Osteocyte (in vitro differentiated cells): Measurements from ENCODE around the gene DAPK1. TPM values are rescaled to one million over a fixed set of nuclear protein-coding genes. Genes with fewer than 3 reads are reported as not detected.

Experiments
- DNase-seq: peaks from one replicate; pipeline ENCODE4 v3.0.0; 2021; ENCODE audit warnings: mixed read lengths; ENCODE audit not compliant: unreplicated experiment; ENCODE audit errors: extremely low spot score
- H3K27ac Mint-ChIP-seq: one replicate; pipeline ENCODE4 v1.8.0; 2021; ENCODE audit warnings: mild to moderate bottlenecking, mixed read lengths; ENCODE audit not compliant: unreplicated experiment
- H3K27me3 Mint-ChIP-seq: one replicate; pipeline ENCODE4 v1.8.0; 2021; ENCODE audit warnings: mixed read lengths; ENCODE audit not compliant: unreplicated experiment
- H3K36me3 Mint-ChIP-seq: one replicate; pipeline ENCODE4 v1.8.0; 2021; ENCODE audit warnings: mixed read lengths; ENCODE audit not compliant: unreplicated experiment
- H3K4me1 Mint-ChIP-seq: one replicate; pipeline ENCODE4 v1.8.0; 2021; ENCODE audit warnings: mixed read lengths; ENCODE audit not compliant: unreplicated experiment
- H3K4me3 Mint-ChIP-seq: one replicate; pipeline ENCODE4 v1.8.0; 2021; ENCODE audit warnings: mild to moderate bottlenecking, moderate library complexity, mixed read lengths; ENCODE audit not compliant: unreplicated experiment
- H3K9me3 Mint-ChIP-seq: one replicate; pipeline ENCODE4 v1.8.0; 2021; ENCODE audit warnings: mixed read lengths; ENCODE audit not compliant: unreplicated experiment
- CTCF ChIP-seq: fragments of 200-600 bp; sonication (generic); IDR thresholded peaks from 2 replicates; pipeline ENCODE4 v1.5.0; 2021; ENCODE audit warnings: antibody characterized with exemption, mild to moderate bottlenecking, moderate library complexity
- total RNA-seq: library from RNA; stranded (reverse); gene quantifications from 2 replicates; pipeline ENCODE4 v1.2.1, GENCODE V29; 2021

DAPK1 gene
- total RNA-seq, 1 donor from 2014 or later: 304 TPM

- Mint-ChIP-seq H3K4me3 (no peak overlapping the region), H3K27ac (no peak overlapping the region), H3K36me3 (peaks cover 2% of the 10 kb centered on the region), H3K9me3 (peaks cover 7% of the 10 kb centered on the region), H3K4me1 (peaks cover 4% of the 10 kb centered on the region), H3K27me3 (peaks cover 43% of the 10 kb centered on the region)
- DNase-seq: no peak
- no peak for TF ChIP-seq CTCF
Measured at GRCh38 chr9:87749335-87750035, 251.8 kb downstream of the DAPK1 start.

GRCh38 chr9:87750726-87751125 is 253.1 kb downstream of the DAPK1 start:
- no peak overlapping the region for H3K4me3 Mint-ChIP-seq
- peaks cover 10% of the 10 kb centered on the region for H3K9me3 Mint-ChIP-seq
- H3K27me3 Mint-ChIP-seq: peaks cover 48% of the 10 kb centered on the region
- peaks cover 2% of the 10 kb centered on the region for H3K36me3 Mint-ChIP-seq
- peaks cover 4% of the 10 kb centered on the region for H3K4me1 Mint-ChIP-seq
- DNase-seq: no peak
- TF ChIP-seq CTCF: no peak
- no peak overlapping the region for H3K27ac Mint-ChIP-seq

- peaks cover 2% of the 10 kb centered on the region for H3K36me3 Mint-ChIP-seq
- no peak overlapping the region for H3K27ac Mint-ChIP-seq
- no peak overlapping the region for H3K4me3 Mint-ChIP-seq
- TF ChIP-seq CTCF: no peak
- H3K27me3 Mint-ChIP-seq: peaks cover 42% of the 10 kb centered on the region
- DNase-seq: no peak
- H3K4me1 Mint-ChIP-seq: peaks cover 4% of the 10 kb centered on the region
- H3K9me3 Mint-ChIP-seq: peaks cover 10% of the 10 kb centered on the region
Measured at GRCh38 chr9:87751423-87751822, 253.8 kb downstream of the DAPK1 start.

DNA sequence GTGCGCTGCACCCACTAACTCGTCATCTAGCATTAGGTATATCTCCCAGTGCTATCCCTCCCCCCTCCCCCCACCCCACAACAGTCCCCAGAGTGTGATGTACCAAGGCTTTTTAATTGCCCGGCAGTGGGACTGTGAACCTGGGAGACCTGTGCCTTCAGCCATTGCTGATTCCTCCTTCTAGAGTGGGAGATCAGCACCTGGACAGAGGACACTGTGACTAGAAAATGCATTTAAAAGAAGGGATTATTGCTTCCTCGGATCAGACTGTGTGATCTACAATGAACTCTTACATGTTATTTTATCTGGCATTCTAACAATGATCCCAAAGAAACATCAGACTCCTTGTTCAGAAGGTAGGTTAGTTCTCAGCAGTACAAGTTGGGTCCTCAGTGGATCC is 254.2 kb downstream of the DAPK1 start:
- H3K9me3 Mint-ChIP-seq: peaks cover 10% of the 10 kb centered on the region
- peaks cover 4% of the 10 kb centered on the region for H3K4me1 Mint-ChIP-seq
- no peak for TF ChIP-seq CTCF
- H3K36me3 Mint-ChIP-seq: peaks cover 2% of the 10 kb centered on the region
- DNase-seq: no peak
- H3K27ac Mint-ChIP-seq: no peak overlapping the region
- H3K27me3 Mint-ChIP-seq: peaks cover 40% of the 10 kb centered on the region
- no peak overlapping the region for H3K4me3 Mint-ChIP-seq

GRCh38 chr9:87753313-87753712 is 255.6 kb downstream of the DAPK1 start:
- Mint-ChIP-seq H3K27me3 (peaks cover 33% of the 10 kb centered on the region), H3K9me3 (peaks cover 10% of the 10 kb centered on the region), H3K36me3 (peaks cover 2% of the 10 kb centered on the region), H3K4me1 (peaks cover 4% of the 10 kb centered on the region), H3K27ac (no peak overlapping the region), H3K4me3 (no peak overlapping the region)
- no peak for DNase-seq
- TF ChIP-seq CTCF: no peak

Other genes starting within 250 kb of the DAPK1 start
- 264 and 277 TPM in 2 replicates for gene CTSL, start 228.3 kb downstream of the DAPK1 start, total RNA-seq